RCC 7860 (cell line): Measurements from ENCODE around the gene TPRN.
A peak's percentile ranks its signal among the peaks of the same experiment; 100 is the strongest.

ENCODE experiments used
- DNase-seq: peaks from one replicate; pipeline ENCODE4 v3.0.0-alpha.2; 2015; ENCODE audit warnings: low spot score
- FAIRE-seq: peaks from 2 replicates; lab custom pipeline; 2012; peaks lifted over from hg19 to GRCh38; lab: Jason Lieb, UNC

TPRN gene

DNA sequence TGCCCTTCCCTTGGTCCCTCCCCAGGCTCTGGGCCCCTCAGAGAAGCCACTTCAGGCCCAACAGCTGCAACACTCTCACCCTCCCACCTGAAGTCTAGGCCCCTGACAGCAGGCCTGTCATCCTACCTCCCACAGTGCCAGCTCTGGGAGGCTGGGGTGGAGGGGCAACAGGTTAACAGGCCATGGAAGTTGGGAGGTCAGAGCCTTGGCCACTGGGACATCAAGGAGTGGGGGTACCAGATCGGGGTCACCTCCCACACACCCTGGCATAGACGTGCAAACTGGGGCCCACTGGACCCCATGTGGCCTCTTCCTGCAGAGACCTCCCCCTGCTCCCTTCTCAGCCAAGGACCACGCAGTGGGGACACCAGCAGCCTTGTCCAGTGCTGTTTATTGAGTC, 9.3 kb downstream of the TPRN start:
- DNase-seq, result no peak
- no peak for FAIRE-seq

DNA sequence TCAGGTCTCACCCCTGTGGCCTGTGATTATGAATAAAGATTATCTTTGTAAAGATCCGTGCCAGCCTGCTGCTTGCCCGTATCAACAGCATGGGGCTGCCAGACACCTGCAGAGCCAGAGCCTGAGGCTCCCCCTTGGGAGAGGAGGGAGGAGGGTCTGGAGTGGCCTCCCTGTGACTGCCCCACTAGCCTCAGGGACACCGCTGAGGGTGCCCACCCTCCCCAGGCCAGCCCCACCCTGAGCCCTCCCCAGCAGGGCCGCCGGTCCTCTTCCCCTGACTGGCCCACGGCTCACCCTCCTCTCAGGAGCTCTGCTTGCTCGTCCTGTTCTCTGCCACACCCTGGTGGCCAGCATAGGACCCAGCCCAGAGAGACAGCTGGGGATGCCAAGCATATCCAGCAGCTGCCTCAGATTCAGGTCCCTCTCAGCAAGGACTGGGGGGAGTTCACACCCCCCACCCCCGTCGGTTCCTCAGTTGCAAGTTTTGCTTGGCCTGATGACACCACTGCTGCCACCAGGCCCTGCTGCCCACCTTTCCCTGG, 10.2 kb downstream of the TPRN start:
- DNase-seq (no peak), FAIRE-seq (no peak)

DNA sequence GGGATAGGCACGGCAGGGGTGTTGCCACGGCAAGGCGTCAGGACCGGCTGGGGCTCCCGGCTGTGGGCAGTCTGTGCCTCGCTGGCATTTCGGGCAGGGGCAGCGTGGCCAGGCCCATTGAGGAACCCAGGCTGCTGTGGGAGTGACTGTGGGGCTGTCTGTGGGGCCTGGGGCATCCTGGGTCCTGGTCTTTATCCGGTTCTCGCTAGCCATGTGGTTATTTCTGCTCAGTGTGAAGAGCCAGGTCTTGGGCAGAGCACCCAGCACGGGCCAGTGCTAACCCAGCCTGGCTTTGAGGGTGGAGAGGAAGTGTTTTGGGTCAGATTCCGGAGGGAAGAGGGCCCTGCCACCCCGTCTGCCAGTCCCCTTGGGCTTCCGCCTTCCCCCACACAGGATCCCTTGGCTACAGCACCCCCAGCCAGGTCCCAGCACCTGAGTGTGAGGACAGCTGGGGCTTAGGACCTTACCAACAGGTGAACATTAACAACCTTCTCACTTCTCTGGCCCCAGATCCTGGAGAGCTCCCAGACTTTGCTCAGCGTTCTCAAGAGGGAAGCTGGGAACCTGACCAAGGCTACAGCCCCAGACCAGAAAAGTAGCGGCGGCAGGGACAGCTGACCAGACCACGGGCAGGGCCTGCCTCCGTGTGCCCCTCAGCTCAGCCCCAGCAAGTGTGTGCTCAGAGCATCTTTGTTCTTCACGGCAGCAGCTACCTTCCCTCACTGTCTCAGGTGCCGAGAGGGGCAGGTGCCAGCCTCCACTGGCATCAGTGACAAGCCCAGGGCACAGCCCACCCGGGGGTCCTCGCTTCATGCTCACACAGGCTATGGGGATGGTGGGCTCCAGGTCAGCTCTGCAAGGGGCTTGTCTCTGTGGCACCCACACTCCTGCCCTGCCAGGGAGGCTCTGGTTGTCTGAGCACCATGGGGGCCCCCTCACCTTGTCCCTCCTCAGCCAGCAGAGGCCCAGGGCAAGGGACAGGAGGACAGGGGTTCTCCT, 10.9 kb downstream of the TPRN start:
- DNase-seq (no peak), FAIRE-seq (no peak)

- DNase-seq (peak; percentile 80), FAIRE-seq (no peak)
Observed at GRCh38 chr9:137188490-137189296, 11.8 kb downstream of the TPRN start, which contains the start of the genes ANAPC2 and SSNA1. Gene ANAPC2, minus strand, starts transcription at chr9:137188560. Its CDS starts 28 bp downstream, at chr9:137188532. Gene SSNA1, plus strand, starts transcription at chr9:137188676. Its CDS starts 51 bp downstream, at chr9:137188727.

GRCh38 chr9:137188086-137188489, 12.5 kb downstream of the TPRN start:
- DNase-seq, result no peak
- no peak for FAIRE-seq

GRCh38 chr9:137187386-137187785, 13.2 kb downstream of the TPRN start:
- FAIRE-seq, result no peak

GRCh38 chr9:137186385-137186784, 14.2 kb downstream of the TPRN start:
- DNase-seq (no peak), FAIRE-seq (no peak)

More at GRCh38 chr9:137187386-137187785, 13.2 kb downstream of the TPRN start:
- DNase-seq, result no peak

- no peak for FAIRE-seq
- no peak for DNase-seq
Observed at GRCh38 chr9:137185921-137186320, 14.6 kb downstream of the TPRN start.

- DNase-seq (no peak), FAIRE-seq (no peak)
Observed at GRCh38 chr9:137184881-137185660, 15.5 kb downstream of the TPRN start.

- no peak for FAIRE-seq
- no peak for DNase-seq
Observed at GRCh38 chr9:137183980-137184595, 16.5 kb downstream of the TPRN start.

DNA sequence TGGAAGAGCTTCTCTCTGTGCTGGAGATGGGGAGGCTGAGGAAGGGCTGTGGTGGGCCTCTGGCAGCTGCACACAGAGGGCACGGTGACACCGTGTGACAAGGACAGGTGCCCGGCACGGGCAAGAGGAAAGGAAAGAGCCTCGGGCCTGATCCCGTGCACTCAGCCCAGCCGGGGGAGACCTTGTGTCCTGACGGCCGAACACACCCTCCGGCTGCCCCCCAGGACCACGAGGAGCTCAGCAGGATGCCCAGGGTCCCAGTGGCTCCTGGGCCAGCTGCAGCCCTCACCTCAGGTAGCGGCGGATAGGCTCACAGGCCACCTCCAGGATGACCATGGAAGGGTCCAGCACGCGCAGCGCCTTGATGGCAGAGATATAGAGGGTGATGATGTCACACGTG, 17.7 kb downstream of the TPRN start:
- DNase-seq (no peak), FAIRE-seq (no peak)

DNA sequence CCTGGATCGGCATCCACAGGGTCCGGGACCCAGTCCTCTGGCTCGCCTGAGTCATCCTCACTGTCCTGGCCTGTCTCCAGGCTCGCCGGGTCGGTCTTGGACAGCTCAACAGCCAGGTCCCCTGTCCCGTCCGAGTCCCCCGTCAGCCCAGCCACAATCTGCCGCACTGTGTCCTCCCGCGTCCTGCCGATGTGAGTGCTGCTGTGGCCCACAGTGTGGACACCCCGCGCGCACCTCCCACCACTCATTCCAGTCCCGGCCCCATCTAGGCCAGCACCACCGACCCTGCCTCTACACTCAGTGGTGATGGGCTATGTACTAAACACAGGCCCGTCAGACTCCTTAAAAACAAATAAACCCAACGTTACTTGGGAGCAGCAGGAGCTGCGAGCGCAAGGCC, 18.9 kb downstream of the TPRN start:
- FAIRE-seq, result no peak
- no peak for DNase-seq

GRCh38 chr9:137180491-137180890, 20.1 kb downstream of the TPRN start:
- FAIRE-seq (no peak), DNase-seq (no peak)

- no peak for FAIRE-seq
- no peak for DNase-seq
Observed at GRCh38 chr9:137179761-137180160, 20.8 kb downstream of the TPRN start.

- DNase-seq, result no peak
- FAIRE-seq, result no peak
Observed at GRCh38 chr9:137178939-137179630, 21.5 kb downstream of the TPRN start.

DNA sequence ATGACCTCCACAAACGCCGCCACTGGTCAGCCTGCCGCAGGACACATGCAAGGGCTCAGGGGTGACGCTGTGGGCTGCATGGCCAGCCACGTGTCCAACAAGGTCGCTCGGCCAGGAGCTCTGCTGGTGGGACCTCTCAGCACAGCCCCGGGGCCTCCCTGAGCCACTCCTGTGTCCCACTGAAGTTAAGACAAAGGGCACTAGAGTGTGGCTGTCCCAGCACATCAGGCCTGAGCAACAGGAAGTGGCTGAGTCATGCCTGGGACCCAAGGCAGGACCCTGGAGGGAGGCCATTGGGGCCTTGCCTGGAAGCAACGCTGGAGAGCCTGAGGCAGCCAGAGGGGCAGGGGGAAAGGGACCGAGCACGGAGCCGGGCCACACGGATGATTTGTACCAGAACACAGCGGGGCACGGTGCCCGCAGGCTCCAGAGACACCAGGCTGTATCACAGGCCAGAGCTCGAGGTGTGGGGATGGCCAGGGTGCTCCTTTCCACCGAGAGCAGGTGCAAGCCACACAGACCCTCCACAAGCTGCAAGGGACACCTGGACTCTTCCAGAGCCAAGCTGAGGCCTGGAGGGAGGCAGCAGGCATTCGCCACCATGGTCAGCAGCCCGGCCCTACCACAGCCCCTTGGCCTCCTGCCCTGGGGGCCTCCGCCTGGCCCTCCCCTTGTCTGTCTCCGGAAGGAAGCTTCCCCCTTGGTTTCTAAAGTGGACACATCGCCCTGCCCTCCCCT, 22.2 kb downstream of the TPRN start:
- DNase-seq (peak; percentile 35), FAIRE-seq (no peak)

- no peak for FAIRE-seq
- DNase-seq, result no peak
Observed at GRCh38 chr9:137176302-137177182, 24.0 kb downstream of the TPRN start.
